ENCODE results near the gene USP6. TPM values are rescaled to one million over a fixed set of nuclear protein-coding genes. Genes with fewer than 3 reads are reported as not detected.

Gene USP6
- total RNA-seq: under 0.01 TPM

GRCh38 chr17:5115673-5116651 lies at the start of gene USP6:
Gene USP6 (plus strand): TSS chr17:5116032. CDS start chr17:5130368, 14,336 bp downstream.

GRCh38 chr17:5078106-5079028 lies 37.5 kb upstream of the USP6 start, which contains the start of gene ZFP3:
Gene ZFP3 (plus strand): TSS chr17:5078467. CDS start chr17:5091505, 13,038 bp downstream.

GRCh38 chr17:5111402-5112204 lies 4.2 kb upstream of the USP6 start, which contains the start of gene ZNF232:
Gene ZNF232 (minus strand): TSS chr17:5111878. CDS start chr17:5111822, 56 bp downstream.

GRCh38 chr17:5191541-5192417 lies 75.9 kb downstream of the USP6 start, which contains the start of gene ZNF594:
Gene ZNF594 (minus strand): TSS chr17:5191868. CDS start chr17:5184256, 7,612 bp downstream.

Small RNA genes lying within 50 kb of the gene (small RNA-seq; reads per million reads assigned to genes)
- gene AC012146.4 (ENCODE audit: low replicate concordance): not detected

Other genes with a start within 250 kb of the USP6 start
- 3.8 TPM for gene C17orf107, start 216.5 kb upstream of the USP6 start, total RNA-seq
- gene CHRNE, start 212.9 kb upstream of the USP6 start, total RNA-seq: 0.94 TPM
- not detected for gene GP1BA, start 183.8 kb upstream of the USP6 start, total RNA-seq
- 48.8 TPM for gene SLC25A11, start 176.0 kb upstream of the USP6 start, total RNA-seq
- gene RNF167, start 175.8 kb upstream of the USP6 start, total RNA-seq: 14.1 TPM
- 62.9 TPM for gene PFN1, start 167.5 kb upstream of the USP6 start, total RNA-seq
- 1.6 TPM for gene ENO3, start 164.9 kb upstream of the USP6 start, total RNA-seq
- 25.4 TPM for gene SPAG7, start 148.2 kb upstream of the USP6 start, total RNA-seq
- 22.5 TPM for gene CAMTA2, start 128.4 kb upstream of the USP6 start, total RNA-seq
- gene INCA1, start 118.5 kb upstream of the USP6 start, total RNA-seq: not detected
- 21.3 TPM for gene KIF1C, start 118.1 kb upstream of the USP6 start, total RNA-seq
- not detected for gene SLC52A1, start 80.6 kb upstream of the USP6 start, total RNA-seq
- gene ZFP3, start 37.6 kb upstream of the USP6 start, total RNA-seq: 13.5 TPM
- gene ZNF232, start 4.2 kb upstream of the USP6 start, total RNA-seq: 22.8 TPM
- 53.8 TPM for gene ZNF594, start 75.8 kb downstream of the USP6 start, total RNA-seq
- gene SCIMP, start 118.8 kb downstream of the USP6 start, total RNA-seq: not detected
- gene RABEP1, start 166.3 kb downstream of the USP6 start, total RNA-seq: 103 TPM